Dendritic cell treated with granulocyte-macrophage colony-stimulating factor and Interleukin-4, amounts not matched to agents 40 ng/mL and 50 ng/mL, for 4 days (primary cell): ENCODE data around the gene CCRL2.
"Not testable (repeated sequence)": the region's sequence is repeated elsewhere in the genome, so short reads cannot be mapped to it uniquely, and the experiment has no call there.

Experiments used
- H3K27ac Mint-ChIP-seq: one replicate; pipeline ENCODE4 v1.8.0; 2022; ENCODE audit warnings: mild to moderate bottlenecking, mixed read lengths
- H3K27me3 Mint-ChIP-seq: one replicate; pipeline ENCODE4 v1.8.0; 2022; ENCODE audit warnings: mild to moderate bottlenecking, mixed read lengths
- H3K36me3 Mint-ChIP-seq: one replicate; pipeline ENCODE4 v1.8.0; 2022; ENCODE audit warnings: low read depth, mixed read lengths
- H3K4me1 Mint-ChIP-seq: one replicate; pipeline ENCODE4 v1.8.0; 2022; ENCODE audit warnings: low read depth, mixed read lengths
- H3K4me3 Mint-ChIP-seq: one replicate; pipeline ENCODE4 v1.8.0; 2022; ENCODE audit warnings: mild to moderate bottlenecking, moderate library complexity, mixed read lengths
- H3K9me3 Mint-ChIP-seq: one replicate; pipeline ENCODE4 v1.8.0; 2022; ENCODE audit warnings: mixed read lengths
- intact Hi-C: fragments of 100-400 bp; cut with micrococcal nuclease; formaldehyde crosslinking; loops from one replicate; pipeline ENCODE4 v1.15.0; 2022

CCRL2 gene

DNA sequence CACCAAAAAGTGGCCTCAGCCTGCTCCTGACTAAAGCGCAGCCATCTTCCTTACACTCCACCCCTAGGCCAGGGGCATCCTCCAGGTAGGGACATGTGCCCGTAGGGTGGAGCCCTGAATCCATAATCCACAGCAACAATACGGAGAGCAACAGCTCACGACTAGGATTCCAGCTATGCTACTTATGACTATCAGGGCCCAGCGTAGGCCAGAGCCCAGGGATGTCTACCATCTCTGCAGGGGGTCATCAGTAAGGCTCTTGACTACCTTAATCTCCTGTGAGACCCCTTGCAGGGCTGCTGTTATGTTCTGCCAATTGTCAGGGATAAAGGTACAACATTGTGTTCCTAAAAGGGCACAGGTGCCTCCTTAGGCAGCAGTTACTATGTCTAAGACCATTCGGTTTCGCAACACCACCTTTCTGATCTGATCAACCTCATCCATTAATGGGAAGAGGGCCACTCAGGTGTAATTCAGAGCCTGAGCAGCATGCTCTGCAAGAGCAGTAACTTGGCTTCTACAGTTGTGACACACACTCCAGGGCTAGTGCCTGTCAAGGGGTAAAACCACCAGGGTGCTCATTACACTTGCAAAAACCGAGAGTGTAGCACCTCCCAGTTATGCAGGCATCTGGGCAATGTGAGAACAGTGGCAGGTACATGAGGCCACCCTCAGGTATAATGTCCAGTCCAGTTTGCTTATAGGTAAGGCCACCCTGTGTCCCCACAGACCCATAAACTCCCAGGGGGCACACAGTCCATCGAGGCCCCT, 11.0 kb downstream of the CCRL2 start:
- Mint-ChIP-seq H3K9me3 (no peaks in the 10 kb centered on the region), H3K4me3 (no peak overlapping the region), H3K36me3 (no peaks in the 10 kb centered on the region), H3K4me1 (peaks cover 32% of the 10 kb centered on the region), H3K27me3 (no peaks in the 10 kb centered on the region), H3K27ac (no peak overlapping the region)
- intact Hi-C loops: no loop called here

DNA sequence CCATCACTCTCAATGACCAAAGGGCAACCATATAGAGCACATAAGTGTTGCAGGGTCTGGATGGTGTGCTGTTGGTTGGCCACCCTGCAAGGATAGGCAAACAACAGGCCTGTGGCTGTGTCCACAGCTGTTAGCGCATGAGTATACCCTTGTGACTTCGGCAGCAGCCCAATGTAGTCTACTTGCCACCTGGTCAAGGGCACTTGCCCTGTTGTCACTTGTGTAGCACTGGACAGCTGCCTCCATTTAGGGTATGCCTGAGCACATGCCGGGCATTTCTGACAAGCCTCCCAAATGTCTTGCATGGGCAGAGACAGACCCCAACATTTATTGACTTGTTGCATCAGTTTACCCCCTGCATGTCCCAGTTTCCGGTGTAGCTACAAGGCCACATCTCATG, 12.8 kb downstream of the CCRL2 start:
- intact Hi-C loops: no loop called here
- Mint-ChIP-seq H3K4me1 (peaks cover 19% of the 10 kb centered on the region), H3K27ac (no peak overlapping the region), H3K27me3 (no peaks in the 10 kb centered on the region), H3K4me3 (no peak overlapping the region), H3K9me3 (no peaks in the 10 kb centered on the region), H3K36me3 (no peaks in the 10 kb centered on the region)

DNA sequence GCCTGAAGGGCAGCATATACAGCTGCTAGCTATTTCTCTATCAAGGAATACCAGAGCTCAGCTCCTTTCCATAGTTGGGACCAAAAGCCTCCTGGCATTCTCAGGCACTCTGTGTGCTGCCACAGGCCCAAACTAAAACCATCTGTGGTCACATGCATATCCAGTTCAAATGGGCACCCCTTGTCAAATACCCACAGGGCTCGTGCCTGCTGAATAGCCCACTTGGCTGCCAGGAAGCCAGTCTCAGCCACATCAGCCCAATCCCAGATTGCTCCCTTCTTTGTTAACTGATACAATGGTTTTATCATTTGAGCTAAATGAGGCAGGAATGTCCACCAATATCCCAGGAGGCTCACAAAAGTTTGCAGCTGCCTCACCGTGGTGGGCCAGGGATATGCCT, 13.9 kb downstream of the CCRL2 start:
- Mint-ChIP-seq H3K27me3 (no peaks in the 10 kb centered on the region), H3K27ac (no peak overlapping the region), H3K9me3 (no peaks in the 10 kb centered on the region), H3K4me3 (no peak overlapping the region), H3K4me1 (peaks cover 11% of the 10 kb centered on the region), H3K36me3 (no peaks in the 10 kb centered on the region)
- intact Hi-C loops: no loop called here

DNA sequence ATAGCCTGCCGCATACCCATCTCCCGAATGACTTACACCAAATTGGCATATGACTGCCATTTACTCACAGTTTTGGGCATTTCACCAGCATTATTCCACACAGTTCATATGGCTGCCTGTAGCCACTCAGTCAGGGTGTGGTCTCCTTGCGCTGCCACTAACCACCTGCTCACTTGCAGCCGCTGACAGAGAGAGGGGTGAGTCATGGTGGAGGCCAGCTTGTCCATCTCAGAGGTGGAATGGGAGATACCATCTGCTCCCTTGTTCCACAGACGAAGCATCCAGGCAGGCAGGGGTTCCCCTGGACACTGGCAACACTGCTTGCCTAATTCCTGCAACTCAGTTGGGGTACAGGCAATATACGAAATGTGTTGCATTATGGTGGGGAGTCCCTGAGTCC, 15.6 kb downstream of the CCRL2 start:
- H3K36me3 Mint-ChIP-seq: no peaks in the 10 kb centered on the region
- no peaks in the 10 kb centered on the region for H3K4me1 Mint-ChIP-seq
- H3K9me3 Mint-ChIP-seq: no peaks in the 10 kb centered on the region
- H3K4me3 Mint-ChIP-seq: no peak overlapping the region
- H3K27me3 Mint-ChIP-seq: no peaks in the 10 kb centered on the region
- intact Hi-C loops: no loop called here
- H3K27ac Mint-ChIP-seq: no peak overlapping the region

DNA sequence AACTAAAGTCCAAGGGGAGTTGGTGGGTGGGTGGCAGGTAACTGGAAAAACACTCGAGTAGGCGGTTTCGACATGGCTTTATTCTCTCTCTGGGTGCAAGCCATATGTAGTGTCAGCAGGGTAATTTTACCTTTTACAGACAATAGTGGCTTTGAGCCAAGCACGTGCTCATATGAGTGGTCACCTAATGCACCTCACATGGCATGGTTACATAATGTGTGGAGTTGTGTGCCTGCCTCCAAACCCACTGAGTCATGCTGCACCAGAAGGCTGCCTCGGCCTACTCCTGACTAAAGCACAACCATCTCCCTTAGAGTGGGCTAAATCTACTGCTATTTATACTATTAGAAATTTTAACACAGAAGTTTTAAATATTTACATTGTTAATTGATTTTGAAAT, 16.5 kb downstream of the CCRL2 start:
- no peaks in the 10 kb centered on the region for H3K4me1 Mint-ChIP-seq
- H3K27ac Mint-ChIP-seq: no peak overlapping the region
- no peak overlapping the region for H3K4me3 Mint-ChIP-seq
- no peaks in the 10 kb centered on the region for H3K27me3 Mint-ChIP-seq
- intact Hi-C loops: no loop called here
- no peaks in the 10 kb centered on the region for H3K9me3 Mint-ChIP-seq
- H3K36me3 Mint-ChIP-seq: no peaks in the 10 kb centered on the region

DNA sequence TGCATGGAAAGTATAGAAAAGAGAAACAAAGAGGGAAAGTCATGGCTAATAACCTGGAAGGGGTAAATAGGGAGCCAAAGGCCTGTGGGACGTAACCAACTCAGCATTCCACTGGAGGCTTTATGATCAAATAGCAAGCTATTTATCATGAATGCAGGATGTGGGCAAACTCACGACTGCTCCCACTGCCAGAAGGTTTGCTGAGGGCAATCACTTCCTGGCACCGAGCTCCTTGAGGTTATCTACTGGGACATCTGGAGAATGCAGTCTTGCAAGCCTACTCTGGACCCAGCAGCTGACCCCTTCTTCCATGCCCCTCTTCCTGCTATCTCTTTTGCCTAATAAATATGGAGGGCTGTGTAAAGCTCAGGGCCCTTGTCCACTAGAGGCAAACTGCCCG, 19.4 kb downstream of the CCRL2 start:
- H3K36me3 Mint-ChIP-seq, H3K27ac Mint-ChIP-seq, H3K9me3 Mint-ChIP-seq, H3K27me3 Mint-ChIP-seq, intact Hi-C loops, H3K4me3 Mint-ChIP-seq, H3K4me1 Mint-ChIP-seq: not testable (repeated sequence)

DNA sequence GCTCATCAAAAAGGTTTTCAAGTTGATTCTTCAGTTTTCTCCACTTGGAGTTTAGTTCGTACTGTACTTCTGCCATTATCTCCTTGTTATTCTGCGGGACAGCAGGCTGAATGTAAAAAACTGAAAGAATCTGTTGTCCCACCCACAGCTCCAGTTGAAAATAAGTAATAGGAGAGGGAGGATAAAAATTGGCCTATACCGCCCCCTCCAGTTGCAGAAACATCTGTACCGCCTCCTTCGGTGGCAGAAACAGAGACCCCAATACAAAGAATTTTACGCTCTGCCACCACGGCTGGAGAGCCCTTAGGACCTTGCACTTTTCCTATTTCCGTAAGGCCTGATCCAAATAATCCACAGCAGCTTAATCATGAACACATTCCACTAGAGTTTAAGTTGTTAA, 20.3 kb downstream of the CCRL2 start:
- H3K4me1 Mint-ChIP-seq, H3K27ac Mint-ChIP-seq, H3K27me3 Mint-ChIP-seq, H3K36me3 Mint-ChIP-seq, H3K4me3 Mint-ChIP-seq, intact Hi-C loops: not testable (repeated sequence)
- H3K9me3 Mint-ChIP-seq: peaks cover 17% of the 10 kb centered on the region

DNA sequence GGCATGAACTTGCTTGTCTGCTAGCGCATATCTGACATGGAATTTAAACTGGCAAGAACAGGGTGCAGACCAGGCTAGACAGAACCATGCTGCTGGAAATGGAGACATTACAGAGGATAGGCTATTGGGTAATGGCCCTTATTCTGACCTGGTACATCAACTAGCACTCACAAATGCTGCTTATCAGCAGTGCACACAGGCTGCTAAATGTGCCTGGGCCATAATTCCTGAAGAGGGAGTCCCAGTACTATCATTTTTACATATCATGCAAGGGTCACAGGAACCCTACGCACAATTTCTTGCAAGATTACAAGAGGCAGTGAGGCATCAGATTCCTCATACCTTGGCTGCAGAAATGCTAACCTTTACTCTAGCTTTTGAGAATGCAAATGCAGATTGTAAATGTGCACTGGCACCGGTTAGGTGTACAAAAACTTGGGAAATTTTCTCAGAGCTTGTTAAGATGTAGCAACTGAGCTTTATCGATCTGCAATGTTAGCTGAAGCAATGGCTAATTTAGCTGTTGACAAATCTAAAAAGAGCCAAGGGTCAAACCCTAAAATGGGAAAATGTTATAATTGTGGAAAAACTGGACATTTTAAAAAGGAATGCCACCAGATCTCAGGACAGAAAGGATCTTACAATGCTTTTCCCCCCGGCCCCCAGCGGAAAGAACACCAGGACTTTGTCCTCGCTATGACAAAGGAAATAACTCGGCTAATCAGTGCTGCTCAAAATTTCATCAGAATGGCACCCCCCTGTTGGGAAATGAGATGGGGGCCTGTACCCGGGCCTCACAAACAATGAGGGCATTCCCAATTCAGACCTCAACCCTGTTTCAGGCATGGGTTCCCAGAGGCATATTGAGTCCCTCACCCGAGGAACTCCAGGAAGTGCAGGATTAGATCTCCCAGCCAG, 21.1 kb downstream of the CCRL2 start:
- Mint-ChIP-seq H3K4me1 (peaks cover 5% of the 10 kb centered on the region), H3K9me3 (peaks cover 22% of the 10 kb centered on the region)

DNA sequence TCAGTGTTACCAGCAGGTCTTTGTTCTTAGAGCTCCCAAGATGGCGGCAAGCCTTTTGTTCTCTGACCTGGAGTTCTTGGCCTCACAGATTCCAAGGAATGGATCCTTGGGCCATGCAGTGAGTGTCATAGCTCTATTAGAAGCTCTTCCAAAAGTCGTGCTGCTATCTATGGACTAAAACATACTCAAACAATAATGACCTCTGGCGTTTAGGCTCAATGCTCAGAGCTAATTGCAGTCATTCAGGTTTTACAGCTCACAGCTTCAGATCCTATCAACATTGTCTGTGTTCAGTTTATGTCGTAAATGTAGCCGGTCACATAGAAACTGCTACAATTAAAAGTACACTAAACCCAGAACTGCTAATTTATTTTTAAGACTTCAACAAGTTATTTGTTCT, 22.2 kb downstream of the CCRL2 start:
- intact Hi-C loops: no loop called here
- Mint-ChIP-seq H3K27me3 (peaks cover 3% of the 10 kb centered on the region), H3K9me3 (peaks cover 22% of the 10 kb centered on the region), H3K4me3 (no peak overlapping the region), H3K27ac (no peak overlapping the region), H3K36me3 (peaks cover 8% of the 10 kb centered on the region), H3K4me1 (peaks cover 5% of the 10 kb centered on the region)

More for the DNA sequence above, 21.1 kb downstream of the CCRL2 start:
- intact Hi-C loops: no loop called here
- H3K27ac Mint-ChIP-seq: no peak overlapping the region
- H3K36me3 Mint-ChIP-seq: peaks cover 8% of the 10 kb centered on the region
- H3K4me3 Mint-ChIP-seq: no peak overlapping the region
- H3K27me3 Mint-ChIP-seq: peaks cover 3% of the 10 kb centered on the region

DNA sequence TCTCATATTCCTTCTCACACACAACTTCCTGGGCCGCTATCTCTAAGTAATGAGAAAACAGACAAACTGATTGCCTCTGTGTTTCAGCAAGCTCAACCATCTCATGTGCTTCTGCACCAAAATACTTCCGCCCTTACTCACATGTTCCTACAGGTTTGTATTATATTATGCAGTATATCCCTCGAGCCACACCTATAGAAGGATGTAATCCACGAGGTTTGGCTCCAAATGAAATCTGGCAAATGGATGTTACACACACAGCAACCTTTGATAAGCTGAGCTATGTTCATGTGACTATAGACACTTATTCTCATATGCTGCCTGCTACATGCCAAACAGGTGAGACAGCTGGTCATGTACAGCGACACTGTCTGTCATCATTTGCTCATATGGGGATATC, 22.6 kb downstream of the CCRL2 start:
- Mint-ChIP-seq H3K9me3 (peaks cover 22% of the 10 kb centered on the region), H3K27ac (no peak overlapping the region), H3K4me3 (no peak overlapping the region), H3K4me1 (peaks cover 5% of the 10 kb centered on the region), H3K36me3 (peaks cover 8% of the 10 kb centered on the region), H3K27me3 (peaks cover 3% of the 10 kb centered on the region)
- intact Hi-C loops: no loop called here

DNA sequence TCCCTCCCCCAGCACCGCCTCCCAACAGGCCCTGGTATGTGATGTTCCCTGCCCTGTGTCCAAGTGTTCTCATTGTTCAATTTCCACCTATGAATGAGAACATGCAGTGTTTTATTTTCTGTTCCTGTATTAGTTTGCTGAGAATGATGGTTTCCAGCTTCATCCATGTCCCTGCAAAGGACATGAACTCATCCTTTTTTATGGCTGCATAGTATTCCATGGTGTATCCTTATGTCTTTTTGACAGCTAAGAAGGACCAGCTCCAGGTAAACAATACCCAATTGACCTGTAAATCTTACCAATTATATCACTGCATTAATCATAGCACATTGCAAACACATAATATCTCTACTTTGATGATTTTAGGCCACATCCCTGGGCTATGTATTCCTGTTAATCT, 23.8 kb downstream of the CCRL2 start:
- H3K36me3 Mint-ChIP-seq, intact Hi-C loops, H3K4me1 Mint-ChIP-seq, H3K27ac Mint-ChIP-seq, H3K4me3 Mint-ChIP-seq, H3K27me3 Mint-ChIP-seq: not testable (repeated sequence)
- peaks cover 22% of the 10 kb centered on the region for H3K9me3 Mint-ChIP-seq

DNA sequence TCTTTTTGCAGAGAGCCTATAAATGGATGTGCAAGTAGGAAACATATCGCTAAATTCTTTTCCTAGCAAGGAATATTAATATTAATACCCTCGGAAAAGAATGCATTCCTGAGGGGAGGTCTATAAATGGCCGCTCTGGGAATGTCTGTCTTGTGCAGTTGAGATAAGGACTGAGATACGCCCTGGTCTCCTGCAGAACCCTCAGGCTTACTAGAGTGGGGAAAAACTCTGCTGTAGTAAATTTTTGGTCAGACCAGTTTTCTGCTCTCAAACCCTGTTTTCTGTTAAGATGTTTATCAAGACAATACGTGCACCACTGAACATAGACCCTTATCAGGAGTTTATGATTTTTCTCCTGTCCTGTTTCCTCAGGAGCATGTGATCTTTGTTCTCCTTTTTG, 24.8 kb downstream of the CCRL2 start:
- H3K27me3 Mint-ChIP-seq, H3K27ac Mint-ChIP-seq, H3K36me3 Mint-ChIP-seq, H3K4me1 Mint-ChIP-seq, H3K4me3 Mint-ChIP-seq, intact Hi-C loops: not testable (repeated sequence)
- peaks cover 22% of the 10 kb centered on the region for H3K9me3 Mint-ChIP-seq

DNA sequence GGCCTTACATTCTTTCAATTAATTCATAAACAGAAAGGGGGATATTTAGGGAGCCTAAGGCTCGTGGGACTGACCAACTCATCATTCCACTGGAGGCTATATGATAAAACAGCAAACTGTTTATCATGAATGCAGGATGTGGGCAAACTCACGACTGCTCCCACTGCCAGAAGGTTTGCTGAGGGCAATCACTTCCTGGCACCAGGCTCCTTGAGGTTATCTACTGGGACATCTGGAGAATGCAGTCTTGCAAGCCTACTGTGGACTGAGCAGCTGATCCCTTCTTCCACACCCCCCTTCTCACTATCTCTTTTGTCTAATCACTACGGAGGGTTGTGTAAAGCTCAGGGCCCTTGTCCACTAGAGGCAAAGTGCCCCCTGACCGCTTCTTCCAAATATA, 26.1 kb downstream of the CCRL2 start:
- H3K9me3 Mint-ChIP-seq: peaks cover 22% of the 10 kb centered on the region
- H3K27me3 Mint-ChIP-seq, intact Hi-C loops, H3K36me3 Mint-ChIP-seq, H3K27ac Mint-ChIP-seq, H3K4me1 Mint-ChIP-seq, H3K4me3 Mint-ChIP-seq: not testable (repeated sequence)

DNA sequence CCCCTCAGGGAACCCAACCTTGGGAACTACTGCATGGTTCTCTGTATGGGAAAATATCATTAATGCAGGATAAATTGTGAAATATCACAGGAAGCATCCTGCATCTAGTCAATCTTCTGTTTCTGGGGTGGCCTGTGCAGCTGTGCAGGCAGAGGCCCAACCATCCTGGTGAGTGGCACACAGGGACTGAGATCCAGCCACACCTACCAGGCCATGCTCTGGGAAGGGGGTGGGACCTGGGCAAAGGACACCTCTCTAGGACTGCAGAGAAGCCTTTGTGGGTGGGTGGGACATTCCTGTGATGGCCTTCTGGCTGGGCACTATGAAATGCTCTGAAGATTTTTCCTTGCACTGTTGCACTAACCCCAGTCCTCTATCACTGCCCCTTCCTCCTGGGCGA, 26.8 kb downstream of the CCRL2 start:
- no peak overlapping the region for H3K4me3 Mint-ChIP-seq
- H3K9me3 Mint-ChIP-seq: peaks cover 22% of the 10 kb centered on the region
- H3K36me3 Mint-ChIP-seq: peaks cover 8% of the 10 kb centered on the region
- H3K27ac Mint-ChIP-seq: no peak overlapping the region
- intact Hi-C loops: no loop called here
- peaks cover 3% of the 10 kb centered on the region for H3K27me3 Mint-ChIP-seq
- peaks cover 5% of the 10 kb centered on the region for H3K4me1 Mint-ChIP-seq
